PC-9 (cell line): Measurements from ENCODE around the gene ARFRP1. TPM values are rescaled to one million over a fixed set of nuclear protein-coding genes. Genes with fewer than 3 reads are reported as not detected.

Experiments used
- BruUV-seq: library from RNA; stranded (reverse); fragments of 400-500 nt; replicated peaks from 2 replicates; lab custom pipeline; 2021; lab: Mats Ljungman, UMichigan
- CTCF ChIA-PET: fragments of 300-600 bp; sonication (Branson Sonifier 250); formaldehyde crosslinking; loops from one replicate; lab custom pipeline; 2022; ENCODE audit warnings: antibody characterized with exemption; lab: Charles Lee
- POLR2A ChIA-PET: fragments of 300-600 bp; sonication (Branson Sonifier 250); formaldehyde crosslinking; loops from one replicate; lab custom pipeline; 2022; ENCODE audit warnings: antibody characterized with exemption; ENCODE audit not compliant: unreplicated experiment; lab: Charles Lee
- DNase-seq, 2 experiments: peaks; one replicate each; pipeline versions ENCODE4 v3.0.0 to v3.0.0-alpha.2; 2015 to 2022; ENCODE audit warnings: mixed read lengths in 1 of 2
- H2AFZ ChIP-seq: fragments of 200-600 bp; sonication (generic); 2 replicates; pipeline ENCODE4 v1.8.1; 2017; ENCODE audit warnings: antibody characterized with exemption
- H3F3A ChIP-seq: fragments of 200-600 bp; sonication (generic); 2 replicates; pipeline ENCODE4 v1.8.1; 2017; ENCODE audit warnings: antibody characterized with exemption, mild to moderate bottlenecking, low read depth; ENCODE audit not compliant: insufficient read depth
- H3K27ac ChIP-seq: fragments of 200-600 bp; sonication (generic); 2 replicates; pipeline ENCODE4 v1.6.1; 2016; ENCODE audit warnings: mixed run types
- H3K27me3 ChIP-seq: fragments of 200-600 bp; sonication (generic); 2 replicates; pipeline ENCODE4 v1.6.1; 2016; ENCODE audit warnings: low read depth, mixed run types; ENCODE audit not compliant: insufficient read depth
- H3K36me3 ChIP-seq: fragments of 200-600 bp; sonication (generic); 2 replicates; pipeline ENCODE4 v1.6.1; 2016; ENCODE audit warnings: low read depth, mixed run types
- H3K4me1 ChIP-seq: fragments of 200-600 bp; sonication (generic); replicated peaks from 2 replicates; pipeline ENCODE4 v1.6.1; 2016; ENCODE audit warnings: mixed run types; ENCODE audit not compliant: insufficient read depth
- H3K4me2 ChIP-seq: fragments of 200-600 bp; sonication (generic); 2 replicates; pipeline ENCODE4 v1.6.1; 2017; ENCODE audit warnings: mixed run types
- H3K4me3 ChIP-seq: fragments of 200-600 bp; sonication (generic); 2 replicates; pipeline ENCODE4 v1.6.1; 2016; ENCODE audit warnings: mixed run types
- H3K79me2 ChIP-seq: fragments of 200-600 bp; sonication (generic); 2 replicates; pipeline ENCODE4 v1.6.1; 2017; ENCODE audit warnings: low read depth, mixed run types
- H3K9me2 ChIP-seq: fragments of 200-600 bp; sonication (generic); 2 replicates; pipeline ENCODE4 v1.8.1; 2017; ENCODE audit warnings: mild to moderate bottlenecking; ENCODE audit not compliant: insufficient read depth
- H3K9me3 ChIP-seq: fragments of 200-600 bp; sonication (generic); 2 replicates; pipeline ENCODE4 v1.8.1; 2016; ENCODE audit warnings: low read depth; ENCODE audit not compliant: insufficient read depth
- H4K20me1 ChIP-seq: fragments of 200-600 bp; sonication (generic); 2 replicates; pipeline ENCODE4 v1.8.1; 2017; ENCODE audit not compliant: insufficient read depth
- CTCF ChIP-seq: fragments of 200-600 bp; sonication (generic); conservative IDR thresholded peaks from 2 replicates; pipeline ENCODE4 v1.6.1; 2017; ENCODE audit warnings: mixed run types, antibody characterized with exemption, mild to moderate bottlenecking, moderate library complexity
- EZH2 ChIP-seq: fragments of 200-600 bp; sonication (generic); IDR thresholded peaks from 2 replicates; pipeline ENCODE4 v1.8.0; 2017; ENCODE audit warnings: antibody characterized with exemption, low read depth
- intact Hi-C: fragments of 100-400 bp; cut with micrococcal nuclease; formaldehyde crosslinking; loops from one replicate; pipeline ENCODE4 v1.10.0; 2022; ENCODE audit not compliant: unreplicated experiment
- total RNA-seq: library from RNA; stranded (reverse); gene quantifications from 2 replicates; pipeline ENCODE4 v1.2.3, GENCODE V29; 2021

Gene ARFRP1
- total RNA-seq, 1 experiment from 2014 or later, result 59.1 TPM

DNA sequence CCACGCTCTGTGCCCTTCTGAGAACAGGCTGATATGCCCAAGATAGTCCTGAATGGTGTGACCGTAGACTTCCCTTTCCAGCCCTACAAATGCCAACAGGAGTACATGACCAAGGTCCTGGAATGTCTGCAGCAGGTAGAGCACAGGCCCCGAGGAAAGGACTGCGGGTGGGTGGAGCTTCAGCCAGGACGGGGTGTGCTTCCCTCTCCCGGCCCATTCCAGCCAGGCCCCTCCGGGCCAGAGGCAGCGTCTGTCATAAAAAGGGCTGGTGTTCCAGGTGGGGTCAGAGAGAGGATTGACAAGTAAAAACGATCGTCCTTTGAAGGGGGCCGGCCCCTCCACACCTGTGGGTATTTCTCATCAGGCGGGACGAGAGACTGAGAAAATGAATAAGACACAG lies 48.4 kb downstream of the ARFRP1 start:
- H4K20me1 ChIP-seq, result no peaks in the 10 kb centered on the region
- ChIA-PET CTCF (no interaction called here), POLR2A (no interaction called here)
- H3K9me3 ChIP-seq, result no peaks in the 10 kb centered on the region
- peaks cover 8% of the 10 kb centered on the region for H3K36me3 ChIP-seq
- H3F3A ChIP-seq, result peaks cover 6% of the 10 kb centered on the region; the same call in 1 of the 2 replicates
- intact Hi-C loops, result no loop called here
- H3K27ac ChIP-seq, result no peak overlapping the region
- peak overlapping the region; percentile 90 for H3K4me3 ChIP-seq
- BruUV-seq, result no TSS peak
- peaks cover 25% of the 10 kb centered on the region for H3K79me2 ChIP-seq
- peak overlapping the region; percentile 92 for H2AFZ ChIP-seq
- H3K4me1 ChIP-seq, result peaks cover 18% of the 10 kb centered on the region
- peak overlapping the region; percentile 96 for H3K4me2 ChIP-seq
- no peak for DNase-seq
- TF ChIP-seq CTCF (no peak), EZH2 (no peak)
- H3K27me3 ChIP-seq, result no peaks in the 10 kb centered on the region
- no peaks in the 10 kb centered on the region for H3K9me2 ChIP-seq

- no peaks in the 10 kb centered on the region for H4K20me1 ChIP-seq
- H3K27ac ChIP-seq, result no peak overlapping the region
- H3K4me2 ChIP-seq, result peak overlapping the region; percentile 96
- H3K9me2 ChIP-seq, result no peaks in the 10 kb centered on the region
- H3K9me3 ChIP-seq, result no peaks in the 10 kb centered on the region
- peaks cover 8% of the 10 kb centered on the region for H3K36me3 ChIP-seq
- CTCF ChIA-PET, result interaction anchor here (0.6 to 1.3 kb wide), 4 partner anchors 17 to 444 kb away, joined by 3 to 9 read pairs (median 4); partner anchors contain the start of gene PTK6
- no peak for TF ChIP-seq CTCF
- TF ChIP-seq EZH2, result no peak
- peaks cover 7% of the 10 kb centered on the region; the same call in 1 of the 2 replicates for H3F3A ChIP-seq
- H3K79me2 ChIP-seq, result peaks cover 25% of the 10 kb centered on the region
- DNase-seq, result no peak
- peak overlapping the region; percentile 90 for H3K4me3 ChIP-seq
- peak overlapping the region; percentile 92 for H2AFZ ChIP-seq
- intact Hi-C loops, result loop anchor here (1.0 kb wide), 1 partner anchor 24 kb away; no protein-coding TSS in a partner anchor
- no peaks in the 10 kb centered on the region for H3K27me3 ChIP-seq
- H3K4me1 ChIP-seq, result peaks cover 18% of the 10 kb centered on the region
- POLR2A ChIA-PET, result interaction anchor here (0.8 to 1.0 kb wide), 2 partner anchors 40 to 206 kb away, joined by 3 to 5 read pairs; partner anchors contain the start of gene TPD52L2
- BruUV-seq, result TSS peak; percentile 42
Observed at GRCh38 chr20:63658749-63659187, 49.0 kb downstream of the ARFRP1 start.

DNA sequence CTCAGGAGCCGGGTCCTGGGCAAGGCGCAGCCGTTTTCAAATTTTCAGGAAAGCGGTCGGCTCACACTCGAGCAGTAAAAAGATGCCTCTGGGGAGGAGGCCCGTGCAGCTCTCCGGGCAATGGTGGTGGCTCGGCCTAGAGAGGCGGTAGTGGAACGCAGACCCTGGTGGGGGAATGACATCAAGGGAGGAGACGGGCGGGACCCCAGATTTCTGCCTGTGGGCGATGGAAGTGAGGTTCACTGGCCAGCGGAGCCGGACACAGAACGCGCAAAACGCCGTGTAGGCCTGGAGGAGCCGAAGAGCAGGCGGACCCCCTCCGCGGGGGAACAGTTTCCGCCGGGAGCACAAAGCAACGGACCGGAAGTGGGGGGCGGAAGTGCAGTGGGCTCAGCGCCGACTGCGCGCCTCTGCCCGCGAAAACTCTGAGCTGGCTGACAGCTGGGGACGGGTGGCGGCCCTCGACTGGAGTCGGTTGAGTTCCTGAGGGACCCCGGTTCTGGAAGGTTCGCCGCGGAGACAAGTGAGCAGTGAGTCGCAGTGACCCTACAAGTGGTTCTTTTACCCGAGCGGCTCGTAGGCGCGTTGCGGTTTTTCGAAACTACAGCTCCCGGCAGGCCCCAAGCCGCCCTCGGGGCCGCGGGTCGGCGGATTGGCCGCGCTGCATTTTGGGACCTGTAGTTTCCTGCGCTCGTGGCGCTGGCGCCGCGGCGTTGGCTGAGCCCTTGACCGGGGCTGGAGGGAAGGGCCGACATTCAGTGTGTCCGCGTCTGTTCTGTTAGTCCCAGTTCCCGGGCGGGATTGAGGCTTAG lies 49.6 kb downstream of the ARFRP1 start, which contains the start of gene RTEL1:
RTEL1 (plus strand) TSS at position 376 of the 812 bp plus-strand sequence. CDS start 1,091 bp downstream, outside the sequence.
- peak within 1 kb of the TSS; percentile 90 for H3K4me3 ChIP-seq
- peak within 1 kb of the TSS; percentile 96 for H3K4me2 ChIP-seq
- H3K4me1 ChIP-seq, result peaks cover 18% of the 10 kb centered on the region
- H3F3A ChIP-seq, result peaks cover 7% of the 10 kb centered on the region; the same call in 1 of the 2 replicates
- H3K27me3 ChIP-seq, result no peaks in the 10 kb centered on the region
- POLR2A ChIA-PET, result interaction anchor here (0.5 to 1.0 kb wide), 3 partner anchors 41 to 398 kb away, joined by 3 to 5 read pairs (median 3); partner anchors contain the start of gene TPD52L2
- CTCF ChIA-PET, result interaction anchor here (0.6 to 1.3 kb wide), 4 partner anchors 16 to 444 kb away, joined by 3 to 9 read pairs (median 4); partner anchors contain the start of gene PTK6
- H3K9me2 ChIP-seq, result no peaks in the 10 kb centered on the region
- H3K27ac ChIP-seq, result no peak within 1 kb of the TSS
- TF ChIP-seq EZH2, result no peak
- H2AFZ ChIP-seq, result peak within 1 kb of the TSS; percentile 92
- no peaks in the 10 kb centered on the region for H4K20me1 ChIP-seq
- no peaks in the 10 kb centered on the region for H3K9me3 ChIP-seq
- peaks cover 25% of the 10 kb centered on the region for H3K79me2 ChIP-seq
- peaks cover 8% of the 10 kb centered on the region for H3K36me3 ChIP-seq
- intact Hi-C loops, result loop anchor here (1.0 kb wide), 1 partner anchor 24 kb away; no protein-coding TSS in a partner anchor
- DNase-seq, result peak; percentile 79 to 95
- BruUV-seq, result no TSS peak
